Lower leg skin (tissue), 3 donors: ENCODE measurements around the gene CALR3.

ENCODE experiments used
- CTCF ChIP-seq, 3 donors: fragments of 450-650 bp; IDR thresholded peaks; one replicate each; pipeline ENCODE4 v1.5.1; 2016; ENCODE audit warnings: antibody characterized with exemption in 3 of 3, mild to moderate bottlenecking in 3 of 3, moderate library complexity in 2 of 3
- POLR2A ChIP-seq, 2 donors: fragments of 450-650 bp; IDR thresholded peaks; one replicate each; pipeline ENCODE4 v1.6.1; 2016 to 2017; ENCODE audit warnings: antibody characterized with exemption in 2 of 2, mild to moderate bottlenecking in 1 of 2, moderate library complexity in 1 of 2

- TF ChIP-seq CTCF (IDR thresholded peaks at IDR 0.05): no peak
- no peak for TF ChIP-seq POLR2A (IDR thresholded peaks at IDR 0.05)
Observed at GRCh38 chr19:16457954-16458331, 38.0 kb downstream of the CALR3 start.
